HG03103 (cell line): ENCODE results near the gene TSPO.
"Not testable (repeated sequence)": the region's sequence is repeated elsewhere in the genome, so short reads cannot be mapped to it uniquely, and the experiment has no call there.

Experiments
- ATAC-seq: cut with Tn5 transposase; IDR thresholded peaks from one replicate; pipeline ENCODE4 v1.9.1; 2021; ENCODE audit warnings: low read depth; ENCODE audit not compliant: unreplicated experiment

The TSPO gene

DNA sequence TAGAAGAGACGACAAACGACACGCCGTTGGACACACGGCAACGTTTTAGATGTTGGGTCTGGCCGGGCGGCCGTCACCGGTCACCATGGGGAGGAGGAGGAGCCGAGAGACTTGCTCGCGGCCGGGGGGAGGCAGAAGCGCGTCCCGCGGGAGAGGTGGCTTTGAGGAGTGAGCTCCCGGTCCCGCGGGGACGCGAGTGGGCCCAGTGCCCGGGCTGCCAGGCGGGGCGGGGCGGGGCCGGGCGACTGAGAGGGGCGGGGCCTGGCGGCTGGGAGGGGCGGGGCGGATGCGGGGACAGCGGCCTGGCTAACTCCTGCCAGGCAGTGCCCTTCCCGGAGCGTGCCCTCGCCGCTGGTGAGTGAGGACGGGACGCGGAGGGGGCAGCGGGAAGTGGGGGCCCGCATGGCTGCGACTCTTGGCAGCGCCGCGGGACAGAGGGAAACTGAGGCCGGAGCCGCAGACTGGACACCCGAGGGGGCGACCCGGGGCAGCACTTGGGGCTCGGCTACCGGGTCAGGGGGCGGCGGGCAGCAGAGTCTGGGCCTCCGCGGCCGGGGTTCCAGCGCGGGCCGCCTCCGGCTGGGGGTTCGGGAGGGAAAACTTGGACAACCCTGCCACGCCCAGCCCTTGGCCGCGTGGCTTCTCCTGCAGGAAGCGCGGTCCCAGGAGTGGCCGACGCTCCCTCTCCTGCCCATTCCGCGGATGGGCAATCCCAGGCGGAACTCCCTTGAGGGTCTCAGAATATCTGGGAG is at the start of gene TSPO:
Gene TSPO, plus strand, starts transcription at position 309 of the 752 bp plus-strand sequence. CDS start 7,680 bp downstream, outside the sequence.
- ATAC-seq = no peak

DNA sequence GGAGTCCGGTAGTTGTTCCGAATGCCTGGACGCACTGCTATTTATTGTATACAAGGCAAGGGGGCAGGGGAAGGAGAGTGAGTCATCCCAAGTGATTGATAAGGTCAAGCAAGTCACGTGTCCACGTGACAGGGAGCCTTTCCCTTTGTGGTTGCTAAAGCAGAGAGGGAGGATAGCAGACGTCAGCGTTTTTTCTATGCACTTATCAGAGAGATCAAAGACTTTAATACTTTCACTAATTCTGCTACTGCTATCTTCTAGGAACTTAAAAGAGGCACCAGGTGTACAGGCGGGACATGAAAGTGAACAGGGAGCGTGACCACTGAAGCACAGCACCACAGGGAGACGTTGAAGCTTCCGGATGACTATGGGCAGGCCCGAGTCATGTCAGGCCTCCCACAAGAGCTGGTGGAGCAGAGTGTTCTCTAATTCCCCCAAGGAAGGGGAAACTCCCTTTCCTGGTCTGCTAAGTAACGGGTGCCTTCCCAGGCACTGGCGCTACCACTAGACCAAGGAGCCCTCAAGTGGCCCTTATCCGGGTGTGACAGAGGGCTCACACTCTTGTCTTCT is 47.2 kb upstream of the TSPO start:
- not testable (repeated sequence) for ATAC-seq

GRCh38 chr22:43104950-43105349 is 46.4 kb upstream of the TSPO start:
- ATAC-seq = not testable (repeated sequence)

DNA sequence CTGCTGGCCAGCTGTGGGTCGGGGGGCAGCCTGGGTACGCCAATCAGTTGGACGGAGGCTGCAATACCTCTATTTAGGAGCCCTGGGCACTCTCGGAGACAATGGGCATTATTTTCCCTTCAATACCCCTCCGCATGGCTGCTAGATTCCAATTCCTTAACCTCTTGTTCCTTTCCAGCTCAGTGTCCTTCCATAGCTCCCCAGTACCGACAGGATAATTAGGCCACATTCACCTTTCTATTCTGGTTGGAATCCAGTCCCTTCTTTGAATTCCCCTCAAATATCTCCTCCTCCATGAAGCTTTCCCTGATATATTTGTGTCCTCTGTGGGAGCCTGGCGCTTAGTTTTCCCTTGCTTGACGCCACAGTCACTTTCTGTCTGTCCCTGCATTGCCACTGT is 45.1 kb upstream of the TSPO start:
- no peak for ATAC-seq

- ATAC-seq = no peak
Measured at GRCh38 chr22:43109511-43109910, 41.8 kb upstream of the TSPO start.

- no peak for ATAC-seq
Measured at GRCh38 chr22:43109921-43110443, 41.4 kb upstream of the TSPO start.

- ATAC-seq = no peak
Measured at GRCh38 chr22:43110444-43110926, 40.9 kb upstream of the TSPO start, which contains the start of gene BIK. TSS of gene BIK (plus strand) at chr22:43110750. CDS start at chr22:43124023, 13,273 bp downstream.

DNA sequence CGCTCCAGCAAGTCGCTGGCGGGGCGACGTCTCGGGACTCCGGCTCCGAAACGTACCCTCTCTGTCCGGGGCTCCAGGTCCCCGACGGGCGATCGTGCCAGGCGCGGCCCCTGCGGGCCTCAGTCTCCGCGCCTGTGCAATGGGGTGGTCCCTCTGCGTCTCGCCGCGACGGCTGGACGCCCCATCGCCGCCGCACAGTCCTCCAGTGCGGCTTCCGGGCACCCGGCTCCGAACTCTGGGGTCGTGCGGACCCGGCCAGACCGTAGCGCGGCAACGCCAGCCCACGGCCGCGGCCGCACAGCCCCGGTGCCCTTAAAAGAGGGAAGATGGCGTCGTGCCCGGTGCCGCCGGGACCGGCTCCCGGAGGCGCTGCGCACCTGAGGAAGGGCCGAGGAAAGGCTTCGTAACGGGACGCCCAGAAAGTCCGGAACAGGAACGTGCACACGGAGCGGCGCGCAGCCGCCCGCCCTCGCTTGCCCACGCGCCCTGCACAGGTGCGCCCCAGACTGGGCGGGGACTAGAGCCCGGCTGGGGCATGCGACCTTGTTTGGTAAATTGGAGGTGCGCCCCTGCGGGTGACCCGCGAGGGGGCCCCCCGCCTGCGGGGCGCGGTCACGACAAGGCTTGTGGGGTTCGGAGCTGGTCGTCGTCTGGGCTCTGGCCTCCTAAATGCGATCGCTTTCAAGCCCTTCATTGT is 40.3 kb upstream of the TSPO start:
- no peak for ATAC-seq

DNA sequence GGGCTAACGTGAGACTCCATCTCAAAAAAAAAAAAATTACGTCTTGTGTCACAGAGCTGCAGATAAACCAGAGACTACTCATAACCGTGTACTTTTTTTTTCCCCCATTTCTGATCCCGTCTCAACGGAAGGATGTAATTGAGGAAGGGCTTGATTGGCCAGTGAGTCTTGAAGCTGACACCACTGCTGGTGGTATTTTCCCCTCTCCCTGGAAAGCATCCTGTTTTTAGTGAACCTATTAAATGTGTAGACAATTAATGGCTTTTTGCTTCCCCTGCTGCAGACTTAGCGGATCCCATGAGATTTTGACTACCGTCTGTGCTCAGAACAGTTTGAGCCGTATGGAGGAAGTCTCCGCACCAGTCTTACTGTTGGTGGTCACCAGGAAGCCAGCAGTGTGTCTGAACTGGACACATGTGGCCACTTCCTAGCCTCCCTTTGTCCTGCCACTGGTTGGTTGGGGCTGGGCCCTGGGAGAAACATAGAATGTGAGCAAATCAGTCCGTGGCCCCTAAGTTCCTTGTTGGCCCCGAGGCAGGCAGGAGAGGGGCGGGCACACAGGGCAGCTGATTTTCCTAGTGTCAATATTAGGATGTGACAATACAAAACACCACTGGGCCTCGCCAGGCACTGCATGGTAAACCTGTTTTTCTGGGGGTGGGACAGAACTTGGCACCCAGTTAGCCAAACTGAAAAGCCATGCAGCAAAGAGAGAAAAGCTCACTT is 37.7 kb upstream of the TSPO start:
- ATAC-seq = no peak

- ATAC-seq = no peak
Measured at GRCh38 chr22:43114958-43115357, 36.4 kb upstream of the TSPO start.

DNA sequence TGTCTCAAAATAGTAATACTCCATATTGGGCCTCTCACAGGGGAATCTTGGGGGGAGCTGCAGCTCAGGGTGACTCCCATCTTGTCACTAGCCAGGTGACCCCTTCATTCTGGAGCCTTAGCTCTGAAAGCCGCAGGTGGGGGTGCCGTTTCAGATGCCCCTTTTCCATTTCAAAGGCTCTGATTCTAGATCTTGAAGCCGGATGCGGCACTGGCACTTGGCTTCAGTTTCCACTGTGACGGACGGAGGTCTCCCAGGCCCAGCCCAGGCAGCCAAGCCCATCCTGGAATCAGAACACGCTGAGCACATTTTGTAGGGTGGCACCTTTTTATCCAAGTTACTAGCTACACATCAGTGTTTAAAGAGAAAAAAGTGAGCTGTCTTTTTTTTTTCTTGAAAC is 34.4 kb upstream of the TSPO start:
- ATAC-seq = no peak

GRCh38 chr22:43118024-43118849 is 33.1 kb upstream of the TSPO start:
- no peak for ATAC-seq

- no peak for ATAC-seq
Measured at GRCh38 chr22:43118953-43119458, 32.4 kb upstream of the TSPO start.

GRCh38 chr22:43126501-43127165 is 24.7 kb upstream of the TSPO start:
- ATAC-seq = no peak

DNA sequence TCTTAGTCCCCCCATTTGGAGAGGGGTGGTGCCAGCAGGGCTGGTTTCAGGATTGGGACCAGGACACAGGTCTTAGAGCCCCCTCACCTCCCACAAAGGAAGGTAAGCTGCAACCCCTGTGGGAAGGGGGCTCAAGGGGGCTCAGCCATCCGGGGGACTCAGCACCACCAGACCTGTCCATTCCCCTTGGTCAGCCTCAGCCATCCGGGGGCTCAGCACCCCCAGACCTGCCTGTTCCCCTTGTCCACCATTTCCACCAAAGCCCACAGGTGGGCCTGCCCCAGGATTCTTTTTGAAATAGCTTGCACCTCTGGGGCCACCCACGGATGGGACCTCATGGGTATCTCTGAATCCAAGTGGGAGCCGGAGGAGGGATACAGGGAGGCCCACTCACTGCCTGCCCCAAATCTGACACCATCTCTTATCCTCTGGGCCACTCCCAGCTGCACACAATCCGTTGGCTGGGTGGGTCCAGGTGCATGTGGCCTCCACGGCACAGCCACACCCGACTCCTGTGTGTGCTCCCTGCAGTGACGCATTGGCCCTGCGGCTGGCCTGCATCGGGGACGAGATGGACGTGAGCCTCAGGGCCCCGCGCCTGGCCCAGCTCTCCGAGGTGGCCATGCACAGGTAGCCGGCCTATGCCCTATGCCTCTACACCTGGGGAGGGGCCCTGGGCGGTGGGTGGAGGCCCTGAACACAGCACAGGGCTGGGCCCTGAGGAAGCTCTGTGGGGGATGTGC is 24.0 kb upstream of the TSPO start:
- no peak for ATAC-seq

DNA sequence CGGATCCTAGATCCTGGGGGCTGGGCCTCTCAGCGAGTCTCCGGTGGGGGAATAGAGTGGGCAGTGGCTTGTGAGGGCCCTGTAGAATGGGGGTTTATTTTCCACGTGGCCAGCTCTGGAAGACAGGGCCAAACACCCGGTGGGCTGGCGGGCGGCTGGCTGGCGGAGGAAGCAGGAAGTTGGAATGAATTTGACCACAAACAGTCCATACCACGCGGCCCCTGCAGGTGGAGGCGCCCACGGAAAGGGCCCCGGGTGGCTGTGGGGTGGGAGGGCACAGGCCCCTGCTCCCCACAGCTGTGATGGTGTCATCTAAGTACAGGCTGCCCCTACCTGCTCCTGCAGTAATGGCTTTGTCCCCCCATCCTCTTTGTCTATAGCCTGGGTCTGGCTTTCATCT is 23.2 kb upstream of the TSPO start:
- no peak for ATAC-seq

GRCh38 chr22:43128928-43129424 is 22.4 kb upstream of the TSPO start:
- no peak for ATAC-seq
